HG02870 (cell line): ENCODE results near the gene DDRGK1.
"Not testable (repeated sequence)": the region's sequence is repeated elsewhere in the genome, so short reads cannot be mapped to it uniquely, and the experiment has no call there.

ENCODE experiments used
- ATAC-seq: cut with Tn5 transposase; IDR thresholded peaks from one replicate; pipeline ENCODE4 v1.9.1; 2021; ENCODE audit warnings: mild to moderate bottlenecking, moderate library complexity; ENCODE audit not compliant: unreplicated experiment

DDRGK1 gene

GRCh38 chr20:3218307-3218988 is 14.0 kb upstream of the DDRGK1 start:
- no peak for ATAC-seq

DNA sequence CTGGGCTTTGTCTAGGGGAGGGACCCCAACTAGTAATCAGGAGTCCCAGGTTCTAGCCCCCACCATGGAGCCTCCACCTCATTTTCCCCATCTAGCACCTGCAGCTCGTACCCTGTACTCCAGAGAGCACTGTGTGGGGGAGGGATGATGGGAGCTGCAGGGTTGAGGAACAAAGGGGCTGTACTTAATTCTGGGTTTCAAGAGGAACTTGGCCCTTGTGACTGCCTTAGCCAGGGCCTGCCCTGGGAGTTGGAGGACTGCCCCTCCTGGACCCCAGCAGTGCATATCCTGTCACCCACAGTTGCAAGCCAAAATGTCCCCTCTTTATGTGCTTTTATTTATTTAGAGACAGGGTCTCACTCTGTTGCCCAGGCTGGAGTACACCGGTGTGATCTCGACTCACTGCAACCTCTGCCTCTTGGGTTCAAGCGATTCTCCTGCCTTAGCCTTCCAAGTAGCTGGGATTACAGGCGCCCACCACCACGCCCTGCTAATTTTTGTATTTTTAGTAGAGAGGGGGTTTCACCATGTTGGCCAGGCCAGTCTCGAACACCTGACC is 11.0 kb upstream of the DDRGK1 start:
- ATAC-seq: not testable (repeated sequence)

GRCh38 chr20:3213226-3213625 is 8.7 kb upstream of the DDRGK1 start:
- ATAC-seq: no peak

DNA sequence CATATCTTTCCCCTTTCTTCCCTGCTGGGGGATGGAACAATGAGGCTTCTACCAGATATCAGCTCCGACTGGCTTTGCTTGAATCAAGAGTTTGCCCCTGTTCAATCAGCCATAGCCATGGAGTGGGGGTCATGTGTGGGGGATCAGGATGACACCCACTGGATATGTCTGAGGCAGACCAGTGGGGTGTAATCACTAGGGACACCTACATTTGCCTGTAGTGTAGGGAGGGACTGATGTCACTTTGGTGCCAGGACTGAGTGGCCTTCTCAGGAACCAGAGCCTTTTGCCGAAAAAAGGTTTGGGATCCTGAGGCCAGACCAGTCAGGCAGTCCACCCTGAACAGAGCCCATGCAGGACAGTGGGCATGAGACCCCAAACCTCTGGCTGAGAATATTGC is 5.9 kb upstream of the DDRGK1 start:
- ATAC-seq: no peak

DNA sequence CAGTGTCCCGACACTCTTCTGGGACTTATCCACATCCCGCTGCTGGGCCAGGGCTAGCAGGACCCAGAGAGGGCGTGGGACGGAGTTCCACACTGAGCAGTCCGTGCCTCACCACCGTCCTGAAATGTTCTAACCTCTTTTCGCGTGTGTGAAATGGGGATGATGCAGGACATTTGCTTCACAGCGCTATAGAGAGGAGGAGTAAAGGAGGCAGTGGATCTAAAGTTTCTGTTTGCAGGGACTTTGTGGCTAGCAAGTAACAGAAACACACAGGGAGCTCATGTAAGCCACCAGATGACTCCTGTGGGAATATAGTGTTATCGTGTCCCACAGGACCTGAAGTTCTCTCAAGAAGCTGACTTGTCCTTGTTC is 5.5 kb upstream of the DDRGK1 start:
- no peak for ATAC-seq

DNA sequence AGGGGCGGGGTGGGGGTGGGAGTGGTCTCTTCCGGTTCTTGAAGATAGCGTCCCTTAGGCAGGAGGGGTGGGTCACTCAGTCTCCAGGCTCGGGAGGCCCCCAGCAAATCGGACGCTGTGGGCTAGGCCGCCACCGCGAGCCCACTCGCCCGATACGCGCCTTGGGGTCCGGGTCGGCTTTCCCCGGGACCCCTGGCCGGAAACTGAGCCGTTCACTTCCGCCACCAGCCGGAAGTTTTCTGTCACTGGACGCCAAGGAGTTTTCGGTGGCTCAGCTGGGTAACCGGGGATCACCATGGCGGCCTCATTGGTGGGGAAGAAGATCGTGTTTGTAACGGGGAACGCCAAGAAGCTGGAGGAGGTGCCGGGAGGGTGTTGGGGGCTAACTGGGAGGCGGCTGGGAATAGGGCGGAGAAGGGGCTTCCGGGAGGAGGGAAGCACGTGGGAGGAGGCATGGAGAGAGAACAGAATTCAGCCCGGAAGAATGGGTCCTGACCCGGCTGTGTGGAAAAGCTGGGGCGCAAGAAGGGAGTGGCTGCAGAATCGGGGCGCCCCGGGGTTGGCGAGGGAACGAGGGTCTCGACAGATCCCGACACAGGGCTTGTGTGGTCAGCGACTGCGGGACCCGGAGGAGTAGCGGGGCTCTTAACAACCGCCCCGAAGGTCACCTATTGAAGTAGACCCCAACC is 4.9 kb upstream of the DDRGK1 start, which contains the start of gene ITPA:
Gene ITPA (plus strand): TSS at position 242 of the 689 bp plus-strand sequence. CDS start 54 bp downstream, at position 296.
- no peak for ATAC-seq

- ATAC-seq: no peak
Measured at GRCh38 chr20:3208786-3209256, 4.3 kb upstream of the DDRGK1 start.

DNA sequence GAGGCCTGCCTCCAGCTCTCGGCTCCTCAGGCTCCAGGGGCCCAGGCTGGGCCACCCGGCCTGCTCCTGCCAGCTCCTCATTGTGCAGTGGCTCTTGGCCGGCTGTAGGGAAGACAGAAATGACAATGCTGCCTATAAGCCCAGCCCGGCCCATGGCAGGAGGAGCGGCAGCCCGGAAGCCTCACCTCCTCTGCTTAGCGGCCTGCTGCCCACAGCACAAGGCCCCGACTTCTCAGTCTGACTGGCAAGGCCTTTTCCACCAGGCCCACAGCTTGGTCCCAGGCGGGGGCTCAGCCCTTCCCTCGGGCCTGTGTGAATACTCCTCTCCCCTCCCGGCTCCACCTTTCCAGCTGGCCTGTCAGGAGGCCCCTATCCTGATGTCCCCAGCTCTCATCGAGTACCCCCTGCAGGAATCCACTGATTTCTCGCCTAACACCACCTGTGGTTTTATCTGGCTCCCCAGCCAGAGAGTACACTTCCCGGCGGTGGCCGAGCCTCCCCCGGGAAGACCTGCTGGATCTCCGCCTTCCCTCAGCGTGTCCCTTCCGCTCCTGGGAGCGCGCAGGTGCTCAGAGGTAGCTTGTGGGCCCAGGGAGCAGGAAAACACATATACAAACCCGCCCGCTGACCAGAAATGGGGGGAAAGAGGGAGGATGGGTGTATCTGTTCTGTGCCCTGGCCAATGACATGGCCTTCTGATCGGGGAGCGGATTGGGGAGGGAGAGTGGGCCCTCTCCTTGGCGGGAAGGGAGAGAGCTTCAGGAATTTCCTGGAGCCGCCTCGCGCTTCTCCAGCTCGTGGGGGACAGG is 963 bp downstream of the DDRGK1 start:
- ATAC-seq: peak; percentile 15

DNA sequence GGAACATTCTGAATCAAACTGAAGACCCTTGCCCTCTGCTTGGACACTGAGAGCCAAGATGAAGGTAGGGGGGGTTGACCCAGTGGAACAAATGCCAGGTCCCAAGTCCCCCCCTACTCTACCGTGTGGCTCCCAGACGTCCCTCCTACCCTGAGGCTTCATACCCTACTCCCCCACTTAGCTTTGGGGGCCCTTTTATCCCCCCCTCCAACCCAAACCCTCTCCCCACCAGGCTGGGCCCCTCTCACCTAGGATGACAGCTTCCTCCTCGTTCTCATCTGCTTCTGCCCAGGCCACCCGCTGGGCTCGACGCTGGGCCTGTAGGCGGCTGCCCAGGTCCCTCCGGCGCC is 1.5 kb downstream of the DDRGK1 start:
- no peak for ATAC-seq

DNA sequence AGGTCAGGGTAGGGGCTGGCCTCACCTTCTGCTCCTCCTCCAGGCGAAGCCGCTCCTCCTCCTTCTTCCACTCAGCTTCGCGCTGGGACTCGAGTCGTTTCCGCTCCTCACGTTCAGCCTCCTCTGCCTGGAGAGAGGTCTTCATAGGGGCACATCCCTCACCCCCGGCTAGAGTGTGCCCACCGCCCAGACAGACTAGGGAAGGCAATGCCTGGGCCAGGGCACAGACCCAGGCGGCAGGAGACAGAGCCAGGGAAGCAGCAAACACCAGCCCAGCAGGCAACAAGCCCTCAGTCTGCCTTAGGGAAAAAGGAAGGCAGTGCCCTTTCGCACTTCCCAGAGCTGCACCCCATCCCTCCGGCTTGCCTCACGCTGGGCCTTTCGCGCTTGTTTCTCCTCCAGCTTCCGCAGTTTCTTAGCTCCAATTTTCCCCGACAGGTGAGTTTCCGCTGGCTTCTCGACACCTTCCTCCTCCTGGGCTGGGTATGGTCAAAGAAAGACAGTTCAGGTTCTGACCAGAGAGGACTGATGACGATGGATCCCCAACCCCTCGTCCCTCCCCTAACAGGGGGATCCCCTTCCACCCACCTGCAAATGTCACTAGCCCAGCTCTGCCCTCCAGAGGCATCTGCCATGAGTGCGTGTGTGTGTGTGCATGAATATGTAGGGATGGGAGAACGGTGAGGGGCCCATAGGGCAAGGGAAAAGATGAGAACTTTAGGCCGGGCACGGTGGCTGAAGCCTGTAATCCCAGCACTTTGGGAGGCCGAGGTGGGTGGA is 4.3 kb downstream of the DDRGK1 start:
- no peak for ATAC-seq

GRCh38 chr20:3199206-3199605 is 5.3 kb downstream of the DDRGK1 start:
- no peak for ATAC-seq

DNA sequence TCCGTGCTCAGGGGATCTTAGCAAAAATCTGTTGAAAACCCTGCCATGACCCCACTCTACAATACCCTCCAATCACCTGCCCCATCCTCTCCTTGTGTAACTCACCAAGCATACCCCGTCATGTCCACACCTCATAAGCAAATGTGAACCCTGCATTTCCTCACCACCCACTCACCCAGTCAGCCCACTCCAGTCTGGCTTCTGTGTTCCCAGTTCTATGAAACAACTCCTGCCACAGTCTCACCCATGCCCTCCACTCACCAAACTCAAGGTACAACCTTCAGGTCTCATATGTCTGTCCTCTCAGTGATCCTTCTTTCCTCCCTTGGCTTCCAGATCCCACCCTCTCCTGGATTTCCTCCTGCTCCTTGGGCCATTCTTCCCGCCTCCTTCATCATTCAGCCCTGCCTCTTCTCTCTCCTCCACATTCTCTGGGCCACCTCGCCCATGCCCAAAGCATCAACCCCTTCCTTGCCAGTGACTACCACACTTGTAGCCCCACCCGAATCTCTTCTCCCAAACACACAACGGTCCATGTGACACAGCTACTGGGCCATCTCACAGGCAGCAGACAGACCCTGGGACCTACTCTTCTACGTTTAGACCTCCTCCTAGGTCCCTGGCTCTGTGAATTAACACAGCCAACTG is 8.8 kb downstream of the DDRGK1 start:
- no peak for ATAC-seq

DNA sequence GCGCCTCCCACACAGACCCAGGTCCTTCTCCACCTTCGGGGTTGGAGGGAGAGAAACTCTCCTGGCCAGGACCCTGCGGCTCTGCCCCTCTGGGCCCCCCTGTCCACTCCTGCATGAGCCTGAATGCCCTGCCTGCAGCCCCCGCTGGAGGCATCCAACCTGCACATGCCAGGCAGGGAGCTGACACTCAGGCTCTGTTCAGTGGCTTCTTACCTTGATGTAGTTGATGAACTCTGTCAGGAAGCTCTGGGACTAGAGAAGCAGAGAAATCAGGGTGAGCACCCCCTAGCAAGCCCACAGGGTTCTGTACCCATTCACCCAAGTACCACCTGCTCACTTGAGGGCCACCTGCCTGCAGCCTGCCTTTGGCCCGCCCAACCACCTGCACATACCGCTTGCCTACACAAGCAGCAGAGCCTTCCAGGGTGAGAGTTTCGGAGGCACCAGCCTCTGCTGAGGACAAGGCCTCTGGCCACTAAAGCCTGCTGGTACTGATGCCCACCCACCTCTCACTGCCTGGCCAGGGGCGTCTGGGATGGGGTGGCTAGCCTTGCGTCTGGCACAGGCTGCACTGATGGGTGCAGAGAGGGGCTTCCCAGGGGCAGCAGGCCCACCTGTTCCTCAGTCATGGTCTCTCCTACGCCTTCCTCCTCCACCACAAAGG is 9.7 kb downstream of the DDRGK1 start:
- no peak for ATAC-seq

GRCh38 chr20:3193806-3194616 is 10.5 kb downstream of the DDRGK1 start:
- no peak for ATAC-seq

- no peak for ATAC-seq
Measured at GRCh38 chr20:3192226-3193015, 12.1 kb downstream of the DDRGK1 start.

DNA sequence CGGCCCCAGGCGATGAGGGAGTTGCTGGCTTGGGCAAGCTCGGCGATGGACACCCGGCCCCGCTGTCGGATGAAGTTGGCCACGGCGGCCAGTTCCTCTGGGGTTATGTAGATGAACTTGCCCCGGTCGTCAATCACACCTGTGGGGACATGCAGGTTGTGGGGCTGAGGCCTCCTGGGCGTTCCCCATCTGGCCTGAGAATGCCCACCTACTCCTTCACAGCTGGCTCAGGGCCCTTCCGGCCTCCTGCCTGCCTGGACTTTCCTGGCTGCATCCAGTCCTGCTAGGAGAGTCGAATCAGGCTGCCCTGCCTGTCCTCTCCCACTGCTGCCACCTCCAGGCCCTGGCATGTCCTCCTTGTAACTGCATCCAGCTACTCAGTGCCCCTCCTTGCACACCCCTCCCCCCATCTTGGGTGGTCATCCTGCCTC is 13.8 kb downstream of the DDRGK1 start:
- no peak for ATAC-seq

DNA sequence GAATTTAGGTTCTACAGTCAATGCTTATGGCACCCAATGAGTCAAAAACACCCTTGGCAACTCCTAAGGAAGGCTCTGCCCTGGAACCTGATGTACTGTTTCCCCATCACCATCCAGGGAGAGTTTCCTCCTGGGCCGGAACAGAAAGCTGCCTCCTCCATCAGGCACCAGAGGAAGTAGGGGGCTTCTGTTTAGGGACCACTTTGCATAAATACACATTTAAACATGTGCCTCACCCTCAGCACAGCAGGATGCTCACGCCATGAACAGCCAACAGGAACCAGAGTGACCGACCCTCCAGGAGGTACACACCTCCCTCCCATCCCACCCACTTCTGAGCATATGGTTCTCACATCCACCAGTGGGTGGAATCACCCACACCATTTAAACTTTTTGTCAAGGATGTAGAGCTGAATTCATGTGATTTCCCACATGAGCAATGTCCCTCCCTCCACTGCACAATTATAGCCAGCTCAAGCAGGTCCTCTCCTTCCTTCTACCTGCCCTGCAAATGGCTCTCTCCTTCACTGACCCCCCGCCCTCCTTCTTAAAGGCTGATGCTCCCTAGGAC is 14.8 kb downstream of the DDRGK1 start:
- no peak for ATAC-seq
